HG02970 (cell line): ENCODE measurements around the gene HIBCH.
"Not testable (repeated sequence)": the region's sequence is repeated elsewhere in the genome, so short reads cannot be mapped to it uniquely, and the experiment has no call there.

ENCODE experiments used
- ATAC-seq: cut with Tn5 transposase; IDR thresholded peaks from one replicate; pipeline ENCODE4 v1.9.1; 2021; ENCODE audit warnings: mild to moderate bottlenecking, moderate library complexity, moderate number of reproducible peaks; ENCODE audit not compliant: unreplicated experiment, low FRiP score

Gene HIBCH

GRCh38 chr2:190256087-190256486 is 63.5 kb downstream of the HIBCH start:
- ATAC-seq: no peak

DNA sequence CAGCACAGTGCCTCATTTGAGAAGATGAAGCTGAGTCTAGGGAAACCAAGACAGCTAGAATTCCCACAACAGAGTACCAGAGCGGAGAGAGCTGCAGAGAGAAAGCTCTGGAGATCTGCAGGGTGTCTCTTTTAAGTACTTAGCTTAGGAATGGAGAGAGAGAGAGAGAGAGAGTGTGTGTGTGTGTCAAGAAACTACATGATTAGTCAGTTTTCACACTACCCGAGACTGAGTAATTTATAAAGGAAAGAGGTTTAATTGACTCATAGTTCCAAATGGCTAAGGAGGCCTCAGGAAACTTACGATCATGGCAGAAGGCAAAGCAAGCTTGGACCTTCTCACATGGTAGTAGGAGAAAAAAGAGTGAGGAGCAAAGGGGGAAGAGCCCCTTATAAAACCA is 64.0 kb downstream of the HIBCH start:
- no peak for ATAC-seq

GRCh38 chr2:190254063-190254850 is 65.4 kb downstream of the HIBCH start:
- ATAC-seq: no peak

- ATAC-seq: no peak
Measured at GRCh38 chr2:190250421-190250820, 69.2 kb downstream of the HIBCH start.

DNA sequence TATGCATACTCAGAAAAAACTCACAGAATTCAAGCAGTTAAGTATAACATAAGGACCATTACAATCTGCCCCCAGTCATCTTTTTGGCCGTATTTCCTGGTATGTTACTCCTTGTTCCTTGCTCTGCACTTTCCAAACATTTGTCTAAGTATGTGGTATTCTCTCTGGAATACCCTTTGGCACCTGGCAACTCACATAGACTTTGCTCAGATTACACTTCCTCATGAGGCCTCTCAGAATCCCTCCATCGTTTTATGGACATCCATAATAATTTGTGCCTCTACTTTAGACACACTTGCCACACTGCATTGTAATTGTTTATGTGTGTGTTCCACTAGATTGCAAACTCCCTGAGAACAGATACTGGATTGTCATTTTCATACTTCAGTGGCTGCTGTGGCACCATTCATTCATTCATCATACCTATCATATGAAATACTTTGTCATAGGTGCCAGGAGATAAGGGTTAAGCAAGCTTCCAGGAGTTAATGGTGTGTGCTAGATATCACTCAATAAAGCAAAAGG is 84.0 kb downstream of the HIBCH start:
- no peak for ATAC-seq

DNA sequence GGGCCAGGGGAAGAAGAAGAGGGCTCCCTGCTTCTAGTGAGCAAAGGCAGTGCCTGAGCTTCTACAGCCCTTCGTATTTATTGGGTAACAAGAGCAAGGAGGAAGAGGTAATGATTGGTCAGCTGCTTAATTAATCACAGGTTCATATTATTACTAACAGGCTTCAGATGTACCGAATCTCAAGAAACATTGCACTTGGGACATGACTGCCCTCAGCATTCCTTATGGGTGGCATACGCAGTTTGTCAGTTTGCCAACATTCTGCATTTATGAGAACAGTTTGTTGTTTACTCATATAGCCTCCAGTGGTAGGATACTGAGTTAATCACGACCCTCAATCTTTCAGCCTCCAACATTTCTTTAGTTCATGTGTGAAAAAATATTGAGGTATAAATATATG is 84.5 kb downstream of the HIBCH start:
- no peak for ATAC-seq

GRCh38 chr2:190223989-190224388 is 95.6 kb downstream of the HIBCH start:
- ATAC-seq: not testable (repeated sequence)

DNA sequence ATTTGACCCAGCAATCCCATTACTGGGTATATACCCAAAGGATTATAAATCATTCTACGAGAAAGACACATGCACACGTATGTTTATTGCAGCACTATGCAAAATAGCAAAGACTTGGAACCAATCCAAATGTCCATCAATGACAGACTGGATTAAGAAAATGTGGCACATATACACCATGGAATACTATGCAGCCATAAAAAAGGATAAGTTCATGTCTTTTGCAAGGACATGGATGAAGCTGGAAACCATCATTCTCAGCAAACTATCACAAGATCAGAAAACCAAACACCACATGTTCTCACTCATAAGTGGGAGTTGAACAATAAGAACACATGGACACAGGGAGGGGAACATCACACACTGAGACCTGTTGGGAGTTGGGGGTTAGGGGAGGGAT is 96.9 kb downstream of the HIBCH start:
- not testable (repeated sequence) for ATAC-seq

DNA sequence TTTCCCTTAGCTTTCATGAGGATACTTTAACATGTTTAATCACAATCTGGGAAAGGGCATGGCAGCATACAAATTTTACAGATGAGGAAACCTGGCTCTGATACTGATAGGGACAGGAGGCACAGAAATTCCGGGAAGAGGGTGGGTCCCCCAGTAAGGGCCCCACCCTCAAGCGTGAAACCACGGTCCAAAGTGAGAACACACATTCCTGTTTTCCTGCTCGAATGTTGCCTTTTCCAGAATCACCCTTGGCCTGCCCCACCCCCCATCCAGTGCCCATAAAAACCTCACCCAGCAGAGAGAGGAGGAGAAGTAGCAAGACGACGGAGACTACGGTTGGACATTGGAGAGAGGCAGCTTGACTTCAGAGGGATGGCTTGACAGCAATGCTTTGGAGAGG is 98.2 kb downstream of the HIBCH start:
- ATAC-seq: no peak

- ATAC-seq: no peak
Measured at GRCh38 chr2:190219186-190219585, 100.4 kb downstream of the HIBCH start.

DNA sequence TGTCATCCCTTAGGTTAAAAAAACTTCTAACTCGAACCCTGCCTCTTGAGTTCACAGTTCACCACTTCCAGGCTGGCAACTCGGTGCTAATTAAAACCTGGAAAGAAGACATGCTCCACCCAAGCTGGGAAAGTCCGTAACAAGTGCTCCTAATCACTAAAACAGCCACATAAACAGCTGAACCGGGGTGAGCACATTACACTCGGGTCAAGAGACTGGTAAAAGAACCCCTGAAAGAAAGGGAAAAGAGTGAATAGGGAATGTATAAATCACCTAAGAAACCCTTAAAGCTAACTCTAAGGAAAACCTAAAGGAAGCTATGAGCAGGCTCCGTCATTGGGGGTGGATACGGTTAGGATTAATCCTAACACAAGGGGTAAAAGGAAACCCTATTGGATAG is 102.0 kb downstream of the HIBCH start:
- ATAC-seq: no peak

DNA sequence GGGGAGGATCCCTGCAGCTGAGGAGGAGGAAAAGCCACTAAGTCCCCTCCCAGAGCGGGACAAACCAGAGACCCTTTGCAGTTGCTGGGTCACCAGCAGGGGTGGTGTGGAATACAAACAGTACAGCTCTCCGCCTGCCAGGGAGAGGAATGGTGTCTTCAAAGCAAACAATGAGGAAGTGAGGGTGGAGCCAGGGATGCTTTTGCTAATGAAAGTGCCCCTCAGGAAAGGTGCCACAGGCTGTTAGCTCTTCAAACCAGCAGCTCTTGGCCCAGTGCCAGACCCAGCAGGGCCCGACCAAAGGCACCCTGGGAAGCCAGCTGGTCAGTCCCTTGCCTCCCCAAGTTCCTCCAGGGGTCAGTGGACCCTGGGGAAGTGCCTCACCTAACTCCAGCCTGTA is 102.8 kb downstream of the HIBCH start:
- no peak for ATAC-seq

DNA sequence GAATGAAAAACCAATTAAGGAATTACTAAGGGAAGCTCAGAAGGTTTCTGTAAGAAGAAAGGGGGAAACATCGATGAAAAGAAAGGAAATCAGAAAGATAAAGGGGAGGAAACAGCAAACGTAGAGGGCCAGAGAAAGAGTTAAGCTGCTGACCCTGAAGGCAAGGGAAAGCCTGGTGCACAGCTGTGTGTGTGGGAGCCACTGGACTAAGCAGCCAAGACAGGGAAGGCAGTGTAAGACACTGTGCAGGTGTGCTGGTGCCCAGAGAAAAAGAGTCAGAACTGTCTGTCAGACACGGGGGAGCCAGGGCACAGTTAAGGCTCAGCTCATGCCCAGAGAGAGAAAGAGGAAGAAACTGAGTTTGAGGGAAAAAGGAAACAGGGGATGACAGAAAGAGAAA is 104.0 kb downstream of the HIBCH start:
- no peak for ATAC-seq

- ATAC-seq: no peak
Measured at GRCh38 chr2:190214426-190215194, 105.0 kb downstream of the HIBCH start.

DNA sequence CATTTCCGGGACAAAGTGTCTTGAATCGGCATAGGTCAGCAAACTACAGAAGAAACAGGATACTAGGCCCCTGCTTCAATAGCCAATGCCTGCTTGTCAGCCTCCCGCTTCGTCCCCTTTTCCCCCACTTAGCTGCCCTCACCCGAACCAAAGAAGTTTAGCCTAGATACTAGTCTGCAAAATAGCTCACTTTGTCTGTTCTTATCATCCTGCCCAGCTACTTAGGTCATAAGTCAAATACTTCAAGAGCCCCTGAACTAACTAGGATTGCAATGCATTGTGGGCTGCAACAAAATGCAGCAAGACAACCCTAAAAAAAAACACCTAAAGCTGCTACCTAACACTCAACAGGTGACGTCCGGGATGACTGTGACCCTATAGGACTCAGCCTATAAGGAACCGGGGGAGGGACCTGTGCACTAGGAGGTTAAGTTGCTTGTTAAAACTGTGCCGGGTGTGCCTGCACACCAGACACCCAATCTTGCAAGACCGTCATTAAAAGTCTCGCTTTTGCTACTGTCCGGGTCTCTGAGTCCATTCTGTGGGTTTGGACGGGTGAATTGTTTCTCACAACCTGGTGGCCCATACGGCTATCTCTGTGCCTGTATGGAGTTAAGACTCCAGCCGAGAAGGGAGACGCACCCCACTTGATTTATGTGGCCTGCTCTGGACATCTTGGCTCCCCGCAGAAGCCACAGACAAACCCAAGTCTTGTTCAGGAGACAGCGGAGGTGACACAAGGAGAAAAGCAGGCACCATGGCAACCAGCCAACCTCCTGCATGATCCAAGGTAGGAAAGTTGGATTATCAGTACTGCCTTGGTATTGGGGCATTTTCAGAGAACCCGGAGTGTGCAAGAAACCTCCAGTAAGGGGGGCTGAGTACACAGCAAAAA is 105.9 kb downstream of the HIBCH start:
- no peak for ATAC-seq

GRCh38 chr2:190210471-190210870 is 109.2 kb downstream of the HIBCH start:
- ATAC-seq: no peak

DNA sequence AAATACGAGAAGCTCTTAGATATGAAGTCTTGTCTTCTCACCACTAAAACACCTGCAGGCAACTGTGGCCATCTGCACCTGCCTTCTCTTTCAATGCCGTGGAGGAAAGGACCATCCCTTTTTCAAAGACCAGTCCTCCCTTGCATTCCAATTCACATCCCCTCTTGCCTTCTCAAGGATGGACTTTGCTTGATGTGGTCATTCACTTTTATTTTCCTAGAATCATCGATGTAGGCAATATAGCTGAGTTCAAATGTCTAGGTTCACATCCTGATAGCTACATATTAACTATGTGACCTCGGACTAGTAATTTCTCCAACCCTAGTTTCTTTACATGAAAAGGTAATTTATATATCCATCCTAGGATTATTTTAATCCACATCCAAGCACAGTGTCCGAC is 110.1 kb downstream of the HIBCH start:
- no peak for ATAC-seq

GRCh38 chr2:190207930-190208329 is 111.7 kb downstream of the HIBCH start:
- ATAC-seq: no peak

DNA sequence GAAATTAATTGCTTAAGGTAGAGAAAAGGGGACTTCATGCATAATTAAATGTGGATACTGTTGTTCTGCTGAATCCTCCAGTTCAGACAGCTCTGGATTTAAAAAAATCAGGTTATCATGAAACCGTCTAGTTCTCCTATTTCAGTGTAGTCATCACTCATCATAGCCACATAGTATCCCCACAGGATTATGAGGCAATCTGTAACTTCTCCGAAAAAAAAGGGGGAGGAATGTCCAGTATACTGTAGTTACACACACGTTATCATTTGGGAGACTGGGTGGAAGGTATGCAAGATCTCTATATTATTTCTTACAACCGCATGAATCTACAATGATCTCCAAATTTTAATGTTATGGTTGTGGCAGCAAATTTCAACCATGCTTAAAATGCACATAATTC is 114.0 kb downstream of the HIBCH start:
- ATAC-seq: no peak

GRCh38 chr2:190202604-190203003 is 117.0 kb downstream of the HIBCH start:
- ATAC-seq: no peak

GRCh38 chr2:190202018-190202417 is 117.6 kb downstream of the HIBCH start:
- ATAC-seq: no peak
